Measurements from ENCODE around the gene RCBTB1. TPM values are rescaled to one million over a fixed set of nuclear protein-coding genes. Genes with fewer than 3 reads are reported as not detected.

The RCBTB1 gene
- total RNA-seq, 1 experiment from 2014 or later = 5.4 TPM

DNA sequence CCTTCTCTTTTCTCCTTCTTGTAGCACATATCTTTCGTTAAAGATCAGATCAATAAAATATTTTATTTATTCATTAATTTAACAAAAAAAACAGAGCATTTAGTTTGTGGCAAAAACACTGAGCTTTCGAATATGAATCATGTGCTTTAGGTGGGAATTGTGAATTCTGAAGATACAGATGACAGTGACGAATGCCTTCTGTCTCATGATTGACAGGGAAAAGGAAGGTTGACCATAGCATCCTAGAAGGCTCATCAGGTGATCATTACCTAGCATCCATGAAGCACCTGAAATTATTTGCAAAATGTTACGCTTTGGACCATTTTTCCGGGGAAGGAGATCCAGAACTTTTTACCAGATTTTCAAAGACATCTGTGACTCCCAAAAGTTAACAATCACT, 46.8 kb upstream of the RCBTB1 start:
- H3K4me2 ChIP-seq (ENCODE audit: low read length) = no peak overlapping the region
- H3K27ac ChIP-seq (ENCODE audit: low read length) = no peak overlapping the region
- no peaks in the 10 kb centered on the region for H3K27me3 ChIP-seq (ENCODE audit: low read length)
- intact Hi-C loops (cut with micrococcal nuclease) = no loop called here
- TF ChIP-seq CTCF (conservative IDR thresholded peaks at IDR 0.05; ENCODE audit: low read depth, low read length) = no peak
- no peak for TF ChIP-seq EZH2phosphoT487 (IDR thresholded peaks at IDR 0.05; ENCODE audit: borderline replicate concordance, low read length)
- no peak for TF ChIP-seq EZH2 (IDR thresholded peaks at IDR 0.05; ENCODE audit: low read length, unreplicated experiment)
- DNase-seq (no peak), ATAC-seq (no peak)
- no peaks in the 10 kb centered on the region for H3K9me2 ChIP-seq (replicated peaks; ENCODE audit: low read length)
- H3K9ac ChIP-seq (ENCODE audit: low read length) = no peak overlapping the region
- no peak overlapping the region for H2AFZ ChIP-seq (ENCODE audit: low read length)
- BruUV-seq (replicated peaks) = no TSS peak
- H3K79me2 ChIP-seq (ENCODE audit: low read length) = no peaks in the 10 kb centered on the region
- H3K36me3 ChIP-seq (ENCODE audit: low read depth, low read length) = no peaks in the 10 kb centered on the region
- H3F3A ChIP-seq (ENCODE audit: low read length, unreplicated experiment) = no peaks in the 10 kb centered on the region
- H4K20me1 ChIP-seq (ENCODE audit: low read length) = no peaks in the 10 kb centered on the region
- CTCF ChIA-PET = no interaction called here
- H3K4me1 ChIP-seq (ENCODE audit: insufficient read depth, low read length) = no peaks in the 10 kb centered on the region
- H3K4me3 ChIP-seq (ENCODE audit: low read length) = no peak overlapping the region
- POLR2A ChIA-PET (ENCODE audit: unreplicated experiment) = no interaction called here
- no peaks in the 10 kb centered on the region for H3K9me3 ChIP-seq (ENCODE audit: low read length)

GRCh38 chr13:49630580-49630979, 45.2 kb upstream of the RCBTB1 start:
- intact Hi-C loops (cut with micrococcal nuclease) = no loop called here
- Histone ChIP-seq H2AFZ (ENCODE audit: low read length) (no peak overlapping the region), H3K27ac (ENCODE audit: low read length) (no peak overlapping the region), H3K4me3 (ENCODE audit: low read length) (no peak overlapping the region), H4K20me1 (ENCODE audit: low read length) (no peaks in the 10 kb centered on the region), H3K79me2 (ENCODE audit: low read length) (no peaks in the 10 kb centered on the region), H3K36me3 (ENCODE audit: low read depth, low read length) (no peaks in the 10 kb centered on the region), H3K9ac (ENCODE audit: low read length) (no peak overlapping the region), H3K27me3 (ENCODE audit: low read length) (no peaks in the 10 kb centered on the region), H3K4me1 (ENCODE audit: insufficient read depth, low read length) (no peaks in the 10 kb centered on the region), H3F3A (ENCODE audit: low read length, unreplicated experiment) (no peaks in the 10 kb centered on the region), H3K9me2 (replicated peaks; ENCODE audit: low read length) (no peaks in the 10 kb centered on the region), H3K9me3 (ENCODE audit: low read length) (no peaks in the 10 kb centered on the region), H3K4me2 (ENCODE audit: low read length) (no peak overlapping the region)
- ATAC-seq = no peak
- TF ChIP-seq EZH2phosphoT487 (IDR thresholded peaks at IDR 0.05; ENCODE audit: borderline replicate concordance, low read length) = no peak
- no peak for TF ChIP-seq CTCF (conservative IDR thresholded peaks at IDR 0.05; ENCODE audit: low read depth, low read length)
- TF ChIP-seq EZH2 (IDR thresholded peaks at IDR 0.05; ENCODE audit: low read length, unreplicated experiment) = no peak
- BruUV-seq (replicated peaks) = no TSS peak
- POLR2A ChIA-PET (ENCODE audit: unreplicated experiment) = interaction anchor here (0.6 kb wide), 1 partner anchor 187 kb away, joined by 6 read pairs; no protein-coding TSS in a partner anchor
- DNase-seq = no peak
- CTCF ChIA-PET = no interaction called here

GRCh38 chr13:49629947-49630346, 44.6 kb upstream of the RCBTB1 start:
- H3K4me2 ChIP-seq (ENCODE audit: low read length) = no peak overlapping the region
- no peak overlapping the region for H3K27ac ChIP-seq (ENCODE audit: low read length)
- H3F3A ChIP-seq (ENCODE audit: low read length, unreplicated experiment) = no peaks in the 10 kb centered on the region
- POLR2A ChIA-PET (ENCODE audit: unreplicated experiment) = interaction anchor here (0.6 kb wide), 1 partner anchor 187 kb away, joined by 6 read pairs; no protein-coding TSS in a partner anchor
- no peak for DNase-seq
- H3K27me3 ChIP-seq (ENCODE audit: low read length) = no peaks in the 10 kb centered on the region
- no TSS peak for BruUV-seq (replicated peaks)
- CTCF ChIA-PET = no interaction called here
- H3K4me3 ChIP-seq (ENCODE audit: low read length) = no peak overlapping the region
- no peaks in the 10 kb centered on the region for H3K9me2 ChIP-seq (replicated peaks; ENCODE audit: low read length)
- H3K36me3 ChIP-seq (ENCODE audit: low read depth, low read length) = no peaks in the 10 kb centered on the region
- intact Hi-C loops (cut with micrococcal nuclease) = no loop called here
- H2AFZ ChIP-seq (ENCODE audit: low read length) = no peak overlapping the region
- ATAC-seq = no peak
- H3K9ac ChIP-seq (ENCODE audit: low read length) = no peak overlapping the region
- H3K9me3 ChIP-seq (ENCODE audit: low read length) = no peaks in the 10 kb centered on the region
- H3K4me1 ChIP-seq (ENCODE audit: insufficient read depth, low read length) = no peaks in the 10 kb centered on the region
- H4K20me1 ChIP-seq (ENCODE audit: low read length) = no peaks in the 10 kb centered on the region
- H3K79me2 ChIP-seq (ENCODE audit: low read length) = no peaks in the 10 kb centered on the region
- no peak for TF ChIP-seq CTCF (conservative IDR thresholded peaks at IDR 0.05; ENCODE audit: low read depth, low read length)
- no peak for TF ChIP-seq EZH2 (IDR thresholded peaks at IDR 0.05; ENCODE audit: low read length, unreplicated experiment)
